Stomach (tissue), 9 donors: Measurements from ENCODE around the gene CYTH1. TPM values are rescaled to one million over a fixed set of nuclear protein-coding genes. Genes with fewer than 3 reads are reported as not detected.

Source experiments
- DNase-seq, 2 donors: peaks; one replicate each; pipeline versions ENCODE4 v3.0.0 to v3.0.0-alpha.2; 2013 to 2019
- H3K27ac ChIP-seq, 5 donors: fragments of 200-600 bp in 4 of 5; sonication (generic) in 4 of 5; one replicate each; pipeline ENCODE4 v1.5.1; 2013 to 2019; ENCODE audit warnings: mild to moderate bottlenecking in 1 of 5, moderate library complexity in 1 of 5
- H3K27me3 ChIP-seq, 3 donors: fragments of 200-600 bp; sonication (generic); one replicate each; pipeline ENCODE4 v1.5.1; 2017 to 2019; ENCODE audit warnings: mixed run types in 1 of 3
- H3K36me3 ChIP-seq, 4 donors: fragments of 200-600 bp; sonication (generic); 1 replicate in 3 of 4; 2 replicates in 1 of 4; pipeline ENCODE4 v1.5.1; 2016 to 2019
- H3K4me1 ChIP-seq, 4 donors: fragments of 200-600 bp; sonication (generic); one replicate each; pipeline ENCODE4 v1.5.1; 2016 to 2019
- H3K4me3 ChIP-seq, 4 donors: fragments of 200-600 bp; sonication (generic) in 3 of 4; one replicate each; pipeline ENCODE4 v1.5.1; 2016 to 2019; ENCODE audit warnings: mild to moderate bottlenecking in 1 of 4
- H3K9me3 ChIP-seq, 4 donors: fragments of 200-600 bp; sonication (generic); one replicate each; pipeline ENCODE4 v1.5.1; 2016 to 2019
- CTCF ChIP-seq, 7 experiments: fragments of 450-650 bp in 4 of 7; fragments of 200-600 bp in 3 of 7; sonication (generic) in 3 of 7; IDR thresholded peaks; one replicate each; pipeline ENCODE4 v1.5.1; 2016 to 2019; ENCODE audit warnings: antibody characterized with exemption in 7 of 7, control low read depth in 2 of 7, mild to moderate bottlenecking in 1 of 7
- EP300 ChIP-seq: sonication (generic); formaldehyde crosslinking; IDR thresholded peaks from one replicate; pipeline ENCODE4 v1.6.1; 2017; ENCODE audit warnings: antibody characterized with exemption
- POLR2A ChIP-seq, 4 donors: fragments of 450-650 bp; IDR thresholded peaks; one replicate each; pipeline ENCODE4 v1.6.1; 2016; ENCODE audit warnings: antibody characterized with exemption in 4 of 4, control low read depth in 2 of 4, mild to moderate bottlenecking in 1 of 4, moderate library complexity in 1 of 4
- POLR2AphosphoS5 ChIP-seq, 3 donors: sonication (generic); formaldehyde crosslinking; IDR thresholded peaks; one replicate each; pipeline ENCODE4 v1.6.1; 2016; ENCODE audit warnings: antibody characterized with exemption in 3 of 3
- WGBS, 5 donors: extraction: QIAGEN DNeasy Blood & Tissue Kit in 3 of 5; methylation state at CpG; one replicate each; pipeline versions ENCODE4 v1.1.5 to v1.1.7; 2013 to 2018; 5-methylcytosine and 5-hydroxymethylcytosine counted together
- intact Hi-C: fragments of 100-400 bp; cut with DNase I; formaldehyde crosslinking; loops from one replicate; pipeline ENCODE4 v1.15.1; 2023; ENCODE audit warnings: low total_unique reads
- polyA plus RNA-seq, 3 donors: library from polyadenylated mRNA; stranded (reverse); fragments of 200-250 nt; gene quantifications; one replicate each; pipeline ENCODE4 v1.2.3, GENCODE V29; 2013
- total RNA-seq, 5 donors: library from RNA; depleted of rRNA; stranded (reverse); fragments of >200 nt; gene quantifications; one replicate each; pipeline versions ENCODE4 v1.1.0 to v1.2.3, GENCODE V29; 2014 to 2016
- donor health status: healthy with polysubstance abuse.
- donor health status: Bipolar disorder and iron deficiency.
- donor health status: healthy.

The CYTH1 gene
- total and polyA plus RNA-seq, 8 donors: 29.6 to 137 (median 55.9) TPM

- DNase-seq: no peak
- TF ChIP-seq CTCF (IDR thresholded peaks at IDR 0.05) (no peak), EP300 (no peak), POLR2A (IDR thresholded peaks at IDR 0.05) (no peak), POLR2AphosphoS5 (IDR thresholded peaks at IDR 0.05) (no peak)
- H3K36me3 ChIP-seq: peaks cover 53 to 100% (median 97%) of the 10 kb centered on the region in 4 donors
Measured at GRCh38 chr17:78693346-78694083, 88.6 kb downstream of the CYTH1 start.

GRCh38 chr17:78692460-78693010, 89.5 kb downstream of the CYTH1 start:
- no peak overlapping the region for H3K4me3 ChIP-seq
- TF ChIP-seq POLR2AphosphoS5 (IDR thresholded peaks at IDR 0.05) (no peak), CTCF (IDR thresholded peaks at IDR 0.05) (no peak), POLR2A (IDR thresholded peaks at IDR 0.05) (no peak), EP300 (no peak)
- H3K36me3 ChIP-seq: peaks cover 53 to 100% (median 97%) of the 10 kb centered on the region in 4 donors
- DNase-seq: no peak
- H3K27ac ChIP-seq: no peak overlapping the region
- intact Hi-C loops: no loop called here
- WGBS, 5 donors: 93 to 96% (median 95%) methylated on average over 15 of the region's 15 CpGs
- H3K9me3 ChIP-seq: no peaks in the 10 kb centered on the region
- H3K27me3 ChIP-seq: no peaks in the 10 kb centered on the region
- H3K4me1 ChIP-seq: no peaks in the 10 kb centered on the region

More at GRCh38 chr17:78693346-78694083, 88.6 kb downstream of the CYTH1 start:
- Histone ChIP-seq H3K4me3 (no peak overlapping the region), H3K4me1 (no peaks in the 10 kb centered on the region), H3K27ac (no peak overlapping the region), H3K9me3 (no peaks in the 10 kb centered on the region), H3K27me3 (no peaks in the 10 kb centered on the region)
- 91 to 93% (median 91%) methylated on average over 8 of the region's 8 CpGs for WGBS, 5 donors
- intact Hi-C loops: no loop called here

- Histone ChIP-seq H3K36me3 (peaks cover 55 to 94% (median 90%) of the 10 kb centered on the region in 4 donors), H3K4me3 (no peak overlapping the region), H3K27me3 (no peaks in the 10 kb centered on the region), H3K4me1 (no peaks in the 10 kb centered on the region), H3K9me3 (no peaks in the 10 kb centered on the region), H3K27ac (no peak overlapping the region)
- intact Hi-C loops: no loop called here
- no peak for DNase-seq
- WGBS, 5 donors: 91 to 96% (median 93%) methylated on average over 2 of the region's 2 CpGs
- TF ChIP-seq EP300 (no peak), CTCF (IDR thresholded peaks at IDR 0.05) (no peak), POLR2A (IDR thresholded peaks at IDR 0.05) (no peak), POLR2AphosphoS5 (IDR thresholded peaks at IDR 0.05) (no peak)
Measured at GRCh38 chr17:78689029-78689428, 93.0 kb downstream of the CYTH1 start.

GRCh38 chr17:78687944-78688343, 94.1 kb downstream of the CYTH1 start:
- intact Hi-C loops: no loop called here
- peaks cover 53 to 94% (median 90%) of the 10 kb centered on the region in 4 donors for H3K36me3 ChIP-seq
- DNase-seq: no peak
- TF ChIP-seq EP300 (no peak), CTCF (IDR thresholded peaks at IDR 0.05) (no peak)
- no peak overlapping the region for H3K4me3 ChIP-seq
- 94 to 97% (median 94%) methylated on average over 7 of the region's 7 CpGs for WGBS, 5 donors
- H3K27ac ChIP-seq: no peak overlapping the region
- H3K27me3 ChIP-seq: no peaks in the 10 kb centered on the region
- H3K9me3 ChIP-seq: no peaks in the 10 kb centered on the region
- H3K4me1 ChIP-seq: no peaks in the 10 kb centered on the region
